ENCODE data around the gene ZC3HAV1.

DNA sequence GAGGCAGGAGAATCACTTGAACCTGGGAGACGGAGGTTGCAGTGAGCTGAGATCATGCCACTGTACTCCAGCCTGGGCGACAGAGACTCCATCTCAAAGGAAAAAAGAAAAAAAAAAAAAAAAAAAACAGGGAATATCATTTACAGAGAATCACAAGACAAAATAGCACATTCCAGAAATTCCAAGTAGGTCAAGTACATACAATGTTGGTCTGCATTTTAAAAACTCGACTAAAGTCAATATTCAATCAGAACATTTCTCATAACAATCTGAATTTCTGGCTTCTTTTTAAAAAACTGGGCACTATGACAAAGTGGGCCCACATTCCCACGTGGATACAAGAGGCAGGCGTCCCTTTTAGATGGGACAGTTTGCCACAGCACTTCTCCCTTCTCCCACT is 86.4 kb downstream of the ZC3HAV1 start:
- TF ChIP-seq, protein P1, sequence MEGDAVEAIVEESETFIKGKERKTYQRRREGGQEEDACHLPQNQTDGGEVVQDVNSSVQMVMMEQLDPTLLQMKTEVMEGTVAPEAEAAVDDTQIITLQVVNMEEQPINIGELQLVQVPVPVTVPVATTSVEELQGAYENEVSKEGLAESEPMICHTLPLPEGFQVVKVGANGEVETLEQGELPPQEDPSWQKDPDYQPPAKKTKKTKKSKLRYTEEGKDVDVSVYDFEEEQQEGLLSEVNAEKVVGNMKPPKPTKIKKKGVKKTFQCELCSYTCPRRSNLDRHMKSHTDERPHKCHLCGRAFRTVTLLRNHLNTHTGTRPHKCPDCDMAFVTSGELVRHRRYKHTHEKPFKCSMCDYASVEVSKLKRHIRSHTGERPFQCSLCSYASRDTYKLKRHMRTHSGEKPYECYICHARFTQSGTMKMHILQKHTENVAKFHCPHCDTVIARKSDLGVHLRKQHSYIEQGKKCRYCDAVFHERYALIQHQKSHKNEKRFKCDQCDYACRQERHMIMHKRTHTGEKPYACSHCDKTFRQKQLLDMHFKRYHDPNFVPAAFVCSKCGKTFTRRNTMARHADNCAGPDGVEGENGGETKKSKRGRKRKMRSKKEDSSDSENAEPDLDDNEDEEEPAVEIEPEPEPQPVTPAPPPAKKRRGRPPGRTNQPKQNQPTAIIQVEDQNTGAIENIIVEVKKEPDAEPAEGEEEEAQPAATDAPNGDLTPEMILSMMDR (IDR thresholded peaks at IDR 0.05; ENCODE audit: borderline replicate concordance, extremely low read depth, low read length, poor library complexity, severe bottlenecking), result no peak
- no peak for TF ChIP-seq EZH2 (IDR thresholded peaks at IDR 0.05; ENCODE audit: borderline replicate concordance, low read depth, low read length, severe bottlenecking)
